ENCODE results near the gene CLIP3.

Gene CLIP3

GRCh38 chr19:36028313-36029041, 4.2 kb downstream of the CLIP3 start:
- no peak for TF ChIP-seq CTCF (conservative IDR thresholded peaks at IDR 0.05; ENCODE audit: low read depth, low read length)
- no peak overlapping the region for H3K4me3 ChIP-seq (ENCODE audit: low read length)
- DNase-seq (ENCODE audit: low read depth): no peak

DNA sequence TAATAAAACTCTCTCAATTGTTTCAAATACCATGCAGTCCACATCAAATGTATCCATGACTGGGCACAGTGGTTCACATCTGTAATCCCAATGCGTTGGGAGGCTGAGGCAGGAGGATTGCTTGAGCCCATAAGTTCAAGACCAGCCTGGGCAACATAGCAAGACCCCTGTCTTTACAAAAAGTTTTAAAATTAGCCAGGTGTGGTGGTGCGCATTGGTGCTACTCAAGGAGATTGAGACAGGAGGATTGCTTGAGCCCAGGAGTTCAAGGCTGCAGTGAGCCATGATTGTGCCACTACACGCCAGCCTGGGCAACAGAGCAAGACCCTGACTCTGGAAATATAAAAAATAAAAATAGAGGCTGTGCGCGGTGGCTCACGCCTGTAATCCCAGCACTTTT, 5.0 kb downstream of the CLIP3 start:
- no peak for TF ChIP-seq CTCF (conservative IDR thresholded peaks at IDR 0.05; ENCODE audit: low read depth, low read length)
- no peak for DNase-seq (ENCODE audit: low read depth)
- H3K4me3 ChIP-seq (ENCODE audit: low read length): no peak overlapping the region

GRCh38 chr19:36026091-36026876, 6.4 kb downstream of the CLIP3 start:
- no peak for DNase-seq (ENCODE audit: low read depth)
- no peak overlapping the region for H3K4me3 ChIP-seq (ENCODE audit: low read length)
- no peak for TF ChIP-seq CTCF (conservative IDR thresholded peaks at IDR 0.05; ENCODE audit: low read depth, low read length)

DNA sequence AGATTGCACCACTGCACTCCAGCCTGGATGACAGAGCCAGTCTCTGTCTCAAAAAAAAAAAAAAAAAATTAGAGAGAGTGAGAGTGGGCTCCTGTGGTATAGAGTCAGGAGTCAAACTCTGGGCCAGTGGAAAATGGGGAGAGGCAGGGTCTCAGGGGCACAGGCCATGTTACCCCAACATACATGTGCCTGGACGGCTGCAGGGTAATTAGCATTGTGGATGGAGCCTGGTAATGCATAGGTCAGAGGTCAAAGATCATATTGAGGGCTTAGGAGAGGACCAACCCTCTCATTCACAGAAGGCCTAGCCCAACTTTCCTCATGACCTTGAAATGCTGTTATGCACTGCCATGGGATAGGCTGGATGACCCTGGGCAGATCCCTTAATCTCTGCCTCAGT, 7.1 kb downstream of the CLIP3 start:
- no peak overlapping the region for H3K4me3 ChIP-seq (ENCODE audit: low read length)
- TF ChIP-seq CTCF (conservative IDR thresholded peaks at IDR 0.05; ENCODE audit: low read depth, low read length): no peak
- no peak for DNase-seq (ENCODE audit: low read depth)

DNA sequence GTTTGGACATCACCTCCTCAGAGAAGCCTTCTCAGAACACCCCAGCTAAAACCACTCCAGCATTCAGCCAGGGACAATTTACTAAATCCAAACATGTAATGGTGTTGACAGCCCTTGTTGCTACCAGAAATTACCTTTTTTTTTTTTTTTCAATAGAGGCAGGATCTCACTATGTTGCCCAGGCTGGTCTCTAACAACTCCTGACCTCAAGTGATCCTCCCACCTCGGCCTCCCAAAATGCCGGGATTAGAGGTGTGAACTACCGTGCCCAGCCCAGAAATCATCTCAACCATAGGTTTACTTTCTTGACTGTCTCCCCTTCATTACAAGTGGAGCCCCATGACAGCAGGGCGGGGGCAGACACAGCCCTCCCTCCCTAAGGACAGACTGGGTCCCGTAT, 9.2 kb downstream of the CLIP3 start:
- DNase-seq (ENCODE audit: low read depth): no peak
- no peak overlapping the region for H3K4me3 ChIP-seq (ENCODE audit: low read length)
- no peak for TF ChIP-seq CTCF (conservative IDR thresholded peaks at IDR 0.05; ENCODE audit: low read depth, low read length)

DNA sequence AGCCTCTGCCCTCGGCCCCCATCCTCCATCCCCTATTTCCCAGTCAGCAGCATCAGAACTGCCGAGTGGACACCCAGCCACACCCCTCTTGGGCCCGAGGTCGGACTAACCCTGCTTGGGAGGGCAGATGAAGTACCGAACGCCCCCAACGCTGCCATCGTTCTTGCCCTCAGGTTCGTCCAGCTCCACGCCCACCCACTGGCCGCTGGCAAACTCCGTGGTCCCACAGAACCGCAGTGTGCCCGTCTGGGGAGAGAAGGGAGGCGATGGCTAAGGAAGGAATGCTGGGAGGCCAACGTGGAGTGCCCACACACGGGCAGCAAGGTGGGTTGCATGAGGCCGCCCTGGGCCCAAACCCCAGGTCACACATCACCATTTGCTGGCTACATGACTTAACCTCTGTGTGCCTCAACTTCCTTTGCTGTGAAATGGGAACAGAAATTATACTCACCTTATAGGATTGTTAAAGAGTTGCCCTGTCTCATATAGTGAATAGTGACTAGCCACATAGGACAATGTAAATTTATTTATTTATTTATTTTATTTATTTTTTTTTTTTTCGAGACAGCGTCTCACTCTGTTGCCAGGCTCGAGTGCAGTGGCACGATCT, 13.5 kb downstream of the CLIP3 start:
- no peak overlapping the region for H3K4me3 ChIP-seq (ENCODE audit: low read length)
- no peak for TF ChIP-seq CTCF (conservative IDR thresholded peaks at IDR 0.05; ENCODE audit: low read depth, low read length)
- no peak for DNase-seq (ENCODE audit: low read depth)
